OCI-LY7 (cell line): ENCODE results near the gene RABL3.

Experiments used
- CTCF ChIP-seq: fragments of 200-600 bp; sonication (generic); conservative IDR thresholded peaks from 2 replicates; pipeline ENCODE4 v1.5.1; 2014; ENCODE audit warnings: mild to moderate bottlenecking, antibody characterized with exemption, low read length, moderate library complexity, mixed read lengths
- EZH2phosphoT487 ChIP-seq: fragments of 200-600 bp; sonication (generic); IDR thresholded peaks from 2 replicates; pipeline ENCODE4 v1.6.1; 2018; ENCODE audit warnings: low read depth, borderline replicate concordance, mild to moderate bottlenecking, mixed run types, antibody characterized with exemption, low read length, moderate library complexity, mixed read lengths

- TF ChIP-seq CTCF, result no peak
- TF ChIP-seq EZH2phosphoT487, result no peak
Measured at GRCh38 chr3:120680193-120680894, 62.0 kb downstream of the RABL3 start.
